Aorta (tissue), 5 donors: ENCODE measurements around the gene PDE4D. TPM values are rescaled to one million over a fixed set of nuclear protein-coding genes. Genes with fewer than 3 reads are reported as not detected.

Source experiments
- ATAC-seq: fragments of 200-7000 bp; cut with Tn5 transposase; one replicate; pipeline ENCODE4 v1.9.1; 2022; ENCODE audit warnings: moderate library complexity; ENCODE audit not compliant: low FRiP score
- DNase-seq, 2 donors: peaks; one replicate each; pipeline ENCODE4 v3.0.0-alpha.2; 2020
- H3K27ac ChIP-seq, 2 donors: one replicate each; pipeline ENCODE4 v1.5.1; 2013; ENCODE audit warnings: low read length in 2 of 2, mild to moderate bottlenecking in 2 of 2, moderate library complexity in 2 of 2, control low read depth in 1 of 2, inconsistent platforms in 1 of 2, low read depth in 1 of 2
- H3K27me3 ChIP-seq, 2 donors: one replicate each; pipeline ENCODE4 v1.6.1; 2013; ENCODE audit warnings: control low read depth in 1 of 2, low read length in 1 of 2, mild to moderate bottlenecking in 1 of 2, moderate library complexity in 1 of 2; ENCODE audit not compliant: insufficient read depth in 2 of 2, control insufficient read depth in 1 of 2
- H3K36me3 ChIP-seq, 2 donors: one replicate each; pipeline ENCODE4 v1.6.1; 2013; ENCODE audit warnings: control low read depth in 1 of 2, low read length in 1 of 2, mild to moderate bottlenecking in 1 of 2; ENCODE audit not compliant: insufficient read depth in 2 of 2, control insufficient read depth in 1 of 2
- H3K4me1 ChIP-seq, 2 donors: one replicate each; pipeline ENCODE4 v1.6.1; 2013; ENCODE audit warnings: low read length in 2 of 2, control low read depth in 1 of 2, mild to moderate bottlenecking in 1 of 2, moderate library complexity in 1 of 2; ENCODE audit not compliant: insufficient read depth in 2 of 2, control insufficient read depth in 1 of 2
- H3K4me3 ChIP-seq, 2 donors: one replicate each; pipeline ENCODE4 v1.5.1; 2013; ENCODE audit warnings: low read length in 2 of 2, control low read depth in 1 of 2, mild to moderate bottlenecking in 1 of 2
- H3K9me3 ChIP-seq: one replicate; pipeline ENCODE4 v1.6.1; 2013; ENCODE audit warnings: mild to moderate bottlenecking, low read length; ENCODE audit not compliant: control insufficient read depth
- WGBS, 2 donors: extraction: QIAGEN DNeasy Blood & Tissue Kit; methylation state at CpG; one replicate each; pipeline ENCODE4 v1.1.7; 2013; 5-methylcytosine and 5-hydroxymethylcytosine counted together
- intact Hi-C, 2 donors: fragments of 100-400 bp; cut with DNase I; formaldehyde crosslinking; loops; one replicate each; pipeline versions ENCODE4 v1.14.2 to v1.15.0; 2022
- polyA plus RNA-seq, 2 donors: library from polyadenylated mRNA; stranded (reverse); fragments of 200-250 nt; gene quantifications; one replicate each; pipeline ENCODE4 v1.2.3, GENCODE V29; 2013
- total RNA-seq, 2 donors: library from RNA; stranded (reverse); fragmentation: NEBNext Ultra II Directional; extraction: Animal tissue kit (Norgen Biotek cat#: 25700); gene quantifications; one replicate each; pipeline ENCODE4 v1.2.1, GENCODE V29; 2021
- donor health status: healthy with polysubstance abuse.
- donor health status: Bipolar disorder and iron deficiency.
- donor health status: DM: no; HTN: no; CAD: no.
- donor health status: DM: no; HTN: no; CAD: no.
- donor health status: DM: yes; HTN: yes; CAD: no.

PDE4D gene
- total and polyA plus RNA-seq, 4 donors = 2.4 to 112 (median 33.3) TPM

- WGBS, 2 donors = 34 to 45% methylated on average over 1 of the region's 1 CpG
- Histone ChIP-seq H3K27me3 (no peaks in the 10 kb centered on the region), H3K4me1 (peaks cover 0 to 2% of the 10 kb centered on the region in 2 donors), H3K36me3 (no peaks in the 10 kb centered on the region), H3K4me3 (no peak overlapping the region), H3K27ac (no peak overlapping the region), H3K9me3 (no peaks in the 10 kb centered on the region)
- DNase-seq = no peak
- no peak for ATAC-seq
- intact Hi-C loops = no loop called here
Measured at GRCh38 chr5:59728356-59728755, 165.2 kb downstream of the PDE4D start.

GRCh38 chr5:59727186-59727585 is 166.3 kb downstream of the PDE4D start:
- DNase-seq (no peak), ATAC-seq (no peak)
- Histone ChIP-seq H3K4me1 (peaks cover 0 to 2% of the 10 kb centered on the region in 2 donors), H3K36me3 (no peaks in the 10 kb centered on the region), H3K9me3 (no peaks in the 10 kb centered on the region), H3K27me3 (no peaks in the 10 kb centered on the region), H3K27ac (no peak overlapping the region), H3K4me3 (no peak overlapping the region)
- intact Hi-C loops = no loop called here
- WGBS, 2 donors = 92 to 96% methylated on average over 2 of the region's 2 CpGs

- WGBS, 2 donors = 70 to 83% methylated on average over 1 of the region's 1 CpG
- H3K4me1 ChIP-seq = peaks cover 0 to 2% of the 10 kb centered on the region in 2 donors
- H3K9me3 ChIP-seq = no peaks in the 10 kb centered on the region
Measured at GRCh38 chr5:59725392-59725767, 168.1 kb downstream of the PDE4D start.

GRCh38 chr5:59724482-59725391 is 168.8 kb downstream of the PDE4D start:
- intact Hi-C loops = no loop called here
- ATAC-seq = no peak
- H3K27me3 ChIP-seq = no peaks in the 10 kb centered on the region

More at GRCh38 chr5:59725392-59725767, 168.1 kb downstream of the PDE4D start:
- ATAC-seq = no peak
- intact Hi-C loops = no loop called here
- no peaks in the 10 kb centered on the region for H3K27me3 ChIP-seq
- H3K4me3 ChIP-seq = no peak overlapping the region
- no peak overlapping the region for H3K27ac ChIP-seq
- no peaks in the 10 kb centered on the region for H3K36me3 ChIP-seq
- DNase-seq = no peak

GRCh38 chr5:59722874-59723273 is 170.7 kb downstream of the PDE4D start:
- DNase-seq (no peak), ATAC-seq (no peak)
- Histone ChIP-seq H3K4me3 (no peak overlapping the region), H3K36me3 (no peaks in the 10 kb centered on the region), H3K9me3 (no peaks in the 10 kb centered on the region), H3K27me3 (no peaks in the 10 kb centered on the region), H3K4me1 (no peaks in the 10 kb centered on the region), H3K27ac (no peak overlapping the region)
- 69 to 88% methylated on average over 2 of the region's 2 CpGs for WGBS, 2 donors
- intact Hi-C loops = no loop called here

More at GRCh38 chr5:59724482-59725391, 168.8 kb downstream of the PDE4D start:
- H3K4me1 ChIP-seq = no peaks in the 10 kb centered on the region
- H3K27ac ChIP-seq = no peak overlapping the region
- no peaks in the 10 kb centered on the region for H3K9me3 ChIP-seq
- no peak for DNase-seq
- 69 to 73% methylated on average over 4 of the region's 4 CpGs for WGBS, 2 donors
- H3K36me3 ChIP-seq = no peaks in the 10 kb centered on the region
- H3K4me3 ChIP-seq = no peak overlapping the region

- ATAC-seq (no peak), DNase-seq (no peak)
- no peaks in the 10 kb centered on the region for H3K27me3 ChIP-seq
- H3K36me3 ChIP-seq = no peaks in the 10 kb centered on the region
- intact Hi-C loops = no loop called here
- no peaks in the 10 kb centered on the region for H3K4me1 ChIP-seq
- no peak overlapping the region for H3K4me3 ChIP-seq
- WGBS, 2 donors = 77 to 82% methylated on average over 3 of the region's 3 CpGs
- no peak overlapping the region for H3K27ac ChIP-seq
- H3K9me3 ChIP-seq = no peaks in the 10 kb centered on the region
Measured at GRCh38 chr5:59721741-59722140, 171.8 kb downstream of the PDE4D start.

- intact Hi-C loops = no loop called here
- Histone ChIP-seq H3K27me3 (no peaks in the 10 kb centered on the region), H3K4me1 (no peaks in the 10 kb centered on the region), H3K4me3 (no peak overlapping the region), H3K27ac (no peak overlapping the region), H3K36me3 (no peaks in the 10 kb centered on the region), H3K9me3 (no peaks in the 10 kb centered on the region)
- ATAC-seq = no peak
- 96% methylated on average over 1 of the region's 1 CpG for WGBS, 2 donors
- no peak for DNase-seq
Measured at GRCh38 chr5:59720063-59720462, 173.5 kb downstream of the PDE4D start.

GRCh38 chr5:59716966-59717500 is 176.5 kb downstream of the PDE4D start:
- ATAC-seq = no peak
- Histone ChIP-seq H3K27me3 (no peaks in the 10 kb centered on the region), H3K9me3 (no peaks in the 10 kb centered on the region), H3K36me3 (no peaks in the 10 kb centered on the region), H3K4me1 (no peaks in the 10 kb centered on the region), H3K4me3 (no peak overlapping the region), H3K27ac (no peak overlapping the region)
- no peak for DNase-seq
- WGBS, 2 donors = 83 to 91% methylated on average over 1 of the region's 1 CpG
- intact Hi-C loops = no loop called here

- ATAC-seq = no peak
- intact Hi-C loops = no loop called here
- Histone ChIP-seq H3K36me3 (no peaks in the 10 kb centered on the region), H3K4me1 (no peaks in the 10 kb centered on the region), H3K27me3 (no peaks in the 10 kb centered on the region), H3K4me3 (no peak overlapping the region), H3K27ac (no peak overlapping the region), H3K9me3 (no peaks in the 10 kb centered on the region)
- DNase-seq = peak in 1 of 2 donors; percentile 25
- 92% methylated on average over 9 of the region's 9 CpGs for WGBS, 2 donors
Measured at GRCh38 chr5:59716029-59716428, 177.5 kb downstream of the PDE4D start.
